Left lung (tissue), 10 donors: ENCODE results near the gene KRTAP9-8. TPM values are rescaled to one million over a fixed set of nuclear protein-coding genes. Genes with fewer than 3 reads are reported as not detected.
"Not testable (repeated sequence)": the region's sequence is repeated elsewhere in the genome, so short reads cannot be mapped to it uniquely, and the experiment has no call there.

ENCODE experiments used
- ATAC-seq: fragments of 200-7000 bp; cut with Tn5 transposase; one replicate; pipeline ENCODE4 v1.9.1; 2020; ENCODE audit warnings: moderate library complexity
- DNase-seq, 4 donors: peaks; one replicate each; pipeline ENCODE4 v3.0.0-alpha.2; 2013 to 2020
- H3K27ac ChIP-seq, 2 donors: fragments of 200-600 bp; sonication (generic) in 1 of 2; one replicate each; pipeline versions ENCODE4 v1.5.0 to v1.8.0; 2020 to 2021
- H3K27me3 ChIP-seq, 2 donors: fragments of 200-600 bp; sonication (generic) in 1 of 2; one replicate each; pipeline versions ENCODE4 v1.5.0 to v1.8.0; 2020 to 2021
- H3K36me3 ChIP-seq, 2 donors: fragments of 200-600 bp; sonication (generic) in 1 of 2; one replicate each; pipeline versions ENCODE4 v1.5.0 to v1.8.0; 2020 to 2021
- H3K4me1 ChIP-seq, 2 donors: fragments of 200-600 bp; one replicate each; pipeline ENCODE4 v1.8.0; 2021
- H3K4me3 ChIP-seq, 2 donors: fragments of 200-600 bp; sonication (generic) in 1 of 2; one replicate each; pipeline versions ENCODE4 v1.5.0 to v1.8.0; 2020 to 2021; ENCODE audit warnings: mild to moderate bottlenecking in 1 of 2
- H3K9me3 ChIP-seq, 2 donors: fragments of 200-600 bp; sonication (generic) in 1 of 2; one replicate each; pipeline versions ENCODE4 v1.5.0 to v1.8.0; 2020 to 2021
- CTCF ChIP-seq, 2 donors: fragments of 200-600 bp; sonication (generic) in 1 of 2; IDR thresholded peaks; one replicate each; pipeline versions ENCODE4 v1.5.0 to v1.8.0; 2021; ENCODE audit warnings: antibody characterized with exemption in 2 of 2
- intact Hi-C, 2 donors: fragments of 100-400 bp; cut with DNase I; formaldehyde crosslinking; loops; one replicate each; pipeline versions ENCODE4 v1.11.2 to v1.14.2; 2022
- polyA plus RNA-seq, 6 donors: library from polyadenylated mRNA; unstranded; fragments of 120-200 nt; gene quantifications; one replicate each; pipeline ENCODE4 v1.2.1, GENCODE V29; 2013; ENCODE audit not compliant: insufficient read length in 6 of 6
- total RNA-seq, 2 donors: library from RNA; stranded (reverse); fragmentation: NEBNext Ultra II Directional; extraction: Animal tissue kit (Norgen Biotek cat#: 25700); gene quantifications; one replicate each; pipeline ENCODE4 v1.2.1, GENCODE V29; 2021
- donor health status: DM: no; HTN: yes; CAD: no.
- donor health status: DM: no; HTN: no; CAD: no.

The KRTAP9-8 gene
- total and polyA plus RNA-seq, 8 donors: not detected

- Histone ChIP-seq H3K9me3 (no peaks in the 10 kb centered on the region), H3K27ac (no peak overlapping the region), H3K36me3 (no peaks in the 10 kb centered on the region), H3K4me1 (no peaks in the 10 kb centered on the region), H3K27me3 (peaks cover 0 to 41% of the 10 kb centered on the region in 2 donors), H3K4me3 (no peak overlapping the region)
- no peak for TF ChIP-seq CTCF (IDR thresholded peaks at IDR 0.05)
- DNase-seq: no peak
- intact Hi-C loops: no loop called here
- no peak for ATAC-seq
These were observed 7.7 kb upstream of the KRTAP9-8 start for GRCh38 chr17:41230094-41230493.

GRCh38 chr17:41231731-41232130, 6.1 kb upstream of the KRTAP9-8 start:
- TF ChIP-seq CTCF (IDR thresholded peaks at IDR 0.05): no peak
- peaks cover 0 to 28% of the 10 kb centered on the region in 2 donors for H3K27me3 ChIP-seq
- no peak overlapping the region for H3K27ac ChIP-seq
- intact Hi-C loops: no loop called here
- H3K4me1 ChIP-seq: no peaks in the 10 kb centered on the region
- H3K36me3 ChIP-seq: no peaks in the 10 kb centered on the region
- ATAC-seq (no peak), DNase-seq (no peak)
- H3K9me3 ChIP-seq: no peaks in the 10 kb centered on the region
- H3K4me3 ChIP-seq: no peak overlapping the region

GRCh38 chr17:41232399-41233105, 5.2 kb upstream of the KRTAP9-8 start, which contains the start of gene KRTAP9-3:
TSS of gene KRTAP9-3 (plus strand) at chr17:41232449. CDS start at chr17:41232502, 53 bp downstream.
- H3K9me3 ChIP-seq, intact Hi-C loops, ATAC-seq, H3K36me3 ChIP-seq, H3K4me1 ChIP-seq, H3K27ac ChIP-seq, H3K4me3 ChIP-seq: not testable (repeated sequence)
- H3K27me3 ChIP-seq: peaks cover 0 to 27% of the 10 kb centered on the region in 2 donors
- peak in 1 of 4 donors; percentile 32 for DNase-seq

GRCh38 chr17:41237116-41237515, 683 bp upstream of the KRTAP9-8 start:
- H3K36me3 ChIP-seq, ATAC-seq, H3K27ac ChIP-seq, DNase-seq, H3K9me3 ChIP-seq, intact Hi-C loops, H3K4me3 ChIP-seq, H3K4me1 ChIP-seq: not testable (repeated sequence)
- H3K27me3 ChIP-seq: peaks cover 0 to 31% of the 10 kb centered on the region in 2 donors

- H3K27ac ChIP-seq, ATAC-seq, intact Hi-C loops, H3K4me3 ChIP-seq, H3K4me1 ChIP-seq, H3K36me3 ChIP-seq, H3K9me3 ChIP-seq, H3K27me3 ChIP-seq, DNase-seq: not testable (repeated sequence)
These were observed 9.4 kb downstream of the KRTAP9-8 start for GRCh38 chr17:41246995-41247787.

GRCh38 chr17:41249637-41250240, 11.9 kb downstream of the KRTAP9-8 start, which contains the start of gene KRTAP9-4:
TSS of gene KRTAP9-4 (plus strand) at chr17:41249687. CDS start at chr17:41249721, 34 bp downstream.
- H3K4me3 ChIP-seq, H3K36me3 ChIP-seq, intact Hi-C loops, ATAC-seq, H3K4me1 ChIP-seq, DNase-seq, H3K27ac ChIP-seq, H3K9me3 ChIP-seq, H3K27me3 ChIP-seq: not testable (repeated sequence)

- no peak overlapping the region for H3K27ac ChIP-seq
- no peaks in the 10 kb centered on the region for H3K4me1 ChIP-seq
- peaks cover 0 to 20% of the 10 kb centered on the region in 2 donors for H3K27me3 ChIP-seq
- H3K36me3 ChIP-seq: no peaks in the 10 kb centered on the region
- ATAC-seq: no peak
- H3K4me3 ChIP-seq: no peak overlapping the region
- H3K9me3 ChIP-seq: no peaks in the 10 kb centered on the region
- no peak for TF ChIP-seq CTCF (IDR thresholded peaks at IDR 0.05)
- DNase-seq: no peak
- intact Hi-C loops: no loop called here
These were observed 13.5 kb downstream of the KRTAP9-8 start for GRCh38 chr17:41251261-41251660.
